HG02981 (cell line): ENCODE results near the gene SSX7.
"Not testable (repeated sequence)": the region's sequence is repeated elsewhere in the genome, so short reads cannot be mapped to it uniquely, and the experiment has no call there.

Experiments used
- ATAC-seq: cut with Tn5 transposase; IDR thresholded peaks from one replicate; pipeline ENCODE4 v1.9.1; 2021; ENCODE audit warnings: mild to moderate bottlenecking, moderate library complexity; ENCODE audit not compliant: unreplicated experiment

Gene SSX7

GRCh38 chrX:52654800-52655199 is at the start of gene SSX7:
SSX7 (minus strand) TSS chrX:52654900; CDS start chrX:52653472, 1,428 bp downstream.
- not testable (repeated sequence) for ATAC-seq

- ATAC-seq, result not testable (repeated sequence)
These were observed 37.3 kb upstream of the SSX7 start for GRCh38 chrX:52692034-52692433.

GRCh38 chrX:52662218-52662617 is 7.5 kb upstream of the SSX7 start:
- not testable (repeated sequence) for ATAC-seq

DNA sequence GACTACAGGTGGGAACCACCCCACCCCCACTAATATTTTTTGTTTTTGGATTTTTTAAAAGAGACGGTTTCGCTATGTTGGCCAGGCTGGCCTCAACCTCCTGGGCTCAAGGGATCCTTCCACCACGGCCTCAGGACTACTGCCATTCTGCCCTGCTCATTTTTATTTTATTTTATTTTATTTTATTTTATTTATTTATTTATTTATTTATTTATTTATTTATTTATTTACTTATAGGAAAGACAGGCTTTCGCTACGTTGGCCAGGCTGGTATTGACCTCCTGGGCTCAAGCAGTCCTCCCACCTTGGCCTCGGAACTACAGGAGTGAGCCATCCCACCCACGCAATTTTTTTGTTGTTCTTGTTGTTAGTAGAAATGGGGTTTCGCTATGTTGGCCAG is 775 bp upstream of the SSX7 start:
- ATAC-seq, result not testable (repeated sequence)

- ATAC-seq, result not testable (repeated sequence)
These were observed 4.0 kb downstream of the SSX7 start for GRCh38 chrX:52650676-52651075.

- ATAC-seq, result not testable (repeated sequence)
These were observed 5.7 kb downstream of the SSX7 start for GRCh38 chrX:52648956-52649355.

GRCh38 chrX:52628483-52628882 is 26.2 kb downstream of the SSX7 start:
- not testable (repeated sequence) for ATAC-seq

DNA sequence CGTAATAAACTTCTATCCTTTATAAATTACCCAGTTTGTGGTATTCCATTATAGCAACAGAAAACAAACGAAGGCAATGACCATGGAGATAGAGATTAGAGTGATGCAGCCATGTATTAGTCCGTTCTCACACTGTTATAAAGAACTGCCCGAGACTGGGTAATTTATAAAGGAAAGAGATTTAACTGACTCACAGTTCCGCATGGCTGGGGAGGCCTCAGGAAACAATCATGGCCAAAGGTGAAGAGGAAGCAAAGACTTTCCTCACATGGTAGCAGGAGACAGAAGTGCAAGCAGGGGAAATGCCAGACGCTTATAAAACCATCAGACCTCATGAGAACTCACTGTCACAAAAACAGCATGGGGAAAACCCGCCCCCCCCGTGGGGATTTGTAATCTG is 34.0 kb downstream of the SSX7 start:
- ATAC-seq, result not testable (repeated sequence)

GRCh38 chrX:52608961-52609360 is 45.7 kb downstream of the SSX7 start:
- ATAC-seq, result no peak

GRCh38 chrX:52603151-52603550 is 51.5 kb downstream of the SSX7 start:
- not testable (repeated sequence) for ATAC-seq

DNA sequence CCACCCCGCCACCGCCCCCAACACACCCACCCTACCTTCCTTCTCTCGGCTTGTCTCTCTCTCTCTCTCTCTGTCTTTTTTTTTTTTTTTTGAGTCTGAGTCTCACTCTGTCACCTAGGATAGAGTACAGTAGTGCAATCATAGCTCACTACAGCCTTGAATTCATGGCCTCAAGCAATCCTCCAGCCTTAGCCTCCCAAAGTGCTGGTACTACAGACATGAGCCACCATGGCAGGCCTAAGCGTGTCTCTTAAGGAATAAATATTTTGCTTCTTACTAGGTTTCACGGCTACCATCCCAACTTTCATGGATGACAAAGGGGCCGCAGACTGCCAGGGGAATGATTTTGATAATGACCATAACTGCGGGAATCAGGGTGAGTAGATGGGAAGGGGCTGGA is 55.8 kb downstream of the SSX7 start:
- ATAC-seq, result no peak

DNA sequence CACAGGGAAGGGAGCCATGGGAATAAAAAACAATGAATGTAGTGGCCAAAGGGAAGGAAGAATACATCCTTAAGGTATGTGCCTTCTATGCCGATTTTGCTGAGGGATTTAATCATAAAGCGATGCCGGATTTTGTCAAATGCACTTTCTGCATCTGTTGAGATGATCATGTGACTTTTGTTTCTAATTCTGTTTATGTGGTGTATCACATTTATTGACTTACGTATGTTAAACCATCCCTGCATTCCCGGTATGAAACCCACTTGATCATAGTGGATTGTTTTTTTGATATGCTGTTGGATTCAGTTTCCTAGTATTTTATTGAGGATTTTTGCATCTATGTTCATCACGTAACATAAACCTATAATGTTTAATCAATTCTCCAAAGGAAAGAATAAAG is 60.0 kb downstream of the SSX7 start:
- no peak for ATAC-seq
